NCI-H2196 treated with DMSO at 0.1 percent for 48 hours (cell line): Measurements from ENCODE around the gene UGT1A10.

Experiments used
- DNase-seq: peaks from one replicate; lab custom pipeline; 2025; ENCODE audit not compliant: unreplicated experiment; lab: John Stamatoyannopoulos, UW

The UGT1A10 gene

DNA sequence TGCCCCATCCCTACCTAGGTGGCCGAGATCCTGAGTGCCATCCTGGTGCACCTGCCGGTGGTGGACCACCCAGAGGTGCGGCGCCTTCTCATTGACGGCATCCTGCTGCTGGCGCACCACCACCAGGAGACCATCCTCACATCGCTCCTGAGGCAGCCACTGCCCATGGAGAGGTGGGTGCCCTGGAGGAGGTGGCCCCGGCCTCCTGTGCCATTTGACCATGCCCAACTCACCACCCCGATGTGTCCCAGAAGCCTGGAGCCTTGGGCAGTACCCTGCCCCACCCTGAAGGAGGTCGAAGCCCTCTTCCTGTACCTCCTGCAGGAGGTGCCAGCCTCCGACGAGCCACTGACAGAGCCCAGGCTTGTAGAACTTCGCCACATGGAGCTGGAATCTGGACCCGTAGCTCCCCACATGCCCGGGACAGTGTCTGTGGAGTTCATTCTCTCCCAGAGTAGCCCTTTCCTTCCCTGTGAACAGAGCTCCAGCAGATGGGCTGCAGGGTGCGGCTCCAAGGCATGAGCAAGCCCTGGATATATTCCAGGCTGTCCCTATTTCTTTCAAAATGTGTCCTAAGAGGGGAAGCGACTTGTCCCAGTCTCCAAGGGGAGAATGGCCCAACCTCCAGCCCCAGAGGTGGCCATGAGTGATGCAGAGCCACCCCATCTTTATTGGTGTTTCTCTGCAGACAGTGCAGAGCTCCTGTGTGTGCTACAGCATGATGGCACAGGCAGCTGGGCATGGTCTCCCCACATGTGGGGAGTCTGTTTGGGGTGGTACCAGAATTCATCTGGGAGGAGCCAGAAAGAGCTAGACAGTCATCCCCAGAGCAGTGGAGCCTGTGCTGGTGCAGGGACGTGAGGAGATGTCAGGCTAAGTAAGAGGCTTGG, 183.9 kb downstream of the UGT1A10 start:
- DNase-seq: no peak

DNA sequence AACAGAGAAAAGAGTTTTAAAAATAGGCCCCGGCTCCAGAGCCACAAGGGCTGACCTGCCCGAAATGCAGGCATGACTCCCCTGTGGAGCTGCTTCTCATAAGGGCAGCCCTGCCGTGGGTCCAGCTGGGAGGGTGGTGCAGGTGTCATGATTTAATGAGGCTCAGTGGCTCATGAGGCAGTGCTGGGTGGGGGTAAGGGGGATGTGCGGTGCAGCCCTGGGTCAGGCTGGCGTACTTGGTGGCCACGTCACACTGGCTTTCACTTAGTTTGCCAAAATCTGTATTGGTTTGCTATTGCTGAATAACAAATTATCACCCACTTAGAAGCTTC, 184.5 kb downstream of the UGT1A10 start:
- no peak for DNase-seq

DNA sequence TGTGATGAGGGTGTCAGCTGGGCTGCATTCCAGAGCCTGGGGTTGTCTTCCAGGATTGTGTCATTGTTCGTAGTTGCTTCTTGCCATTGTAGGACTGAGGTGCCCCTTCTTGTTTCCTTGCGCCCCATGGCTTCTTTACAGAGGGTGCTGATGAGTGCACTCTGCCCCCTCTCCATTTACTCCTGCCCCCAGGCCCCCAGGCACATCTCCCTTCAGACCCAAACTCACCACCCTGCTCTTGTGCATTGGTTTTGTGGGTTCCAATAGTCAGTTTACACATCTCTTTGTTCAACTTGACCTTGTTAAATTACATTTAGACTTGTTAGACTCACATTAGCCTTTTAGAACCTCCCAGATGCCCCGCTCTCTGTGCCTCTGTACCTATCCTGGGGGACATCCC, 184.9 kb downstream of the UGT1A10 start:
- no peak for DNase-seq

DNA sequence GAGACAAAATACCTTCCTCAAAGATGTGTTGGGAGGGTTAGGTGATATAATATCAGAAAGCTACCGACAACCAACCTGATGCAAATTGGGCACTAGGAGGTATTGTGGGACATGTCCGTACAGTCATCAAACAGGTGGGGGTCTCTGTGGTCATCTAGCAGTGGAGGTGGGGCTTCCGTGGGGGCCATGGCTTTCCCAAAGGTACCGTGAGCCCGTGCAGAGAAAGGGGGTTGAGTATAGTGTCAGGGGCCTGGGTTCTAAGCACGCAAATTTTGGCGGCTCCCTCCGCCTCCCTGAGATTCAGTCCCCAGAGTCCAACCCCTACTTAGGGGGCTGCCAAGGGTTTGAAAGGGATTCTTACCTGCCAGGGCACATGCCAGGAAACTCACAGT, 185.5 kb downstream of the UGT1A10 start:
- no peak for DNase-seq

DNA sequence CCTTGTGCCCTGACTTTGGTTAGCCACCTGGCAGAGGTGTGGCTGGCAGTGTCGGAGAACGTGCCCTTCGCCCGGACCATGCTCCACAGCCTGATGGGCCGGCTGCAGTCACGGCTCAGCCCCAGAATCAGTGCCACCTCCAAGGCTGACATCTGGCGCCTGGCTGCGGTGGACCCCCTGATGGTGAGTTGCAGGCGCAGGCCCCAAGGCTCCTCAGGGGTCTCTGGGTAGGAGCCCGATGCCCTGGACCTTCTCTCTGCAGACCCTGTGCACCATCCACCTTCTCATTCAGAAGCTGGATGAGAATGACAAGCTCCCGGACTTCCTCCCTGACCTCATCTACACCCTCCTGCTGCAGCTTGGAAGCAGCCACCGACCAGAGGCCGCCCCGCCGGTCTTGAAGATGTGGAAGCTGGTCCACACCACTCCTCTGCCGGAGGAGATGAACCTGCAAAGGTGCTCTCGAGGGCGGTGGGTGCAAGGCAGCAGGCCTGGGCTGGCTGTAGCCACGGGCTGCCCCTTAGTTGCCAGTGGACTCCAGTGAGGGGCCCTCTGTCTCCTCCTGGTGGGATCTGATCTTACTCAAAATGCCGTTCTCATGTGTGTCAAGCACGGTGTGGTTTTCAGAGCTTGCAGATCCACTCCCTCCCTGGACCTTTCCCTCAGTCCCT, 186.0 kb downstream of the UGT1A10 start:
- no peak for DNase-seq
